HepG2 (cell line): ENCODE measurements around the gene CYP20A1. TPM values are rescaled to one million over a fixed set of nuclear protein-coding genes. Genes with fewer than 3 reads are reported as not detected.
A peak's percentile ranks its signal among the peaks of the same experiment; 100 is the strongest.

ENCODE experiments used
- AHR ChIP-seq: IDR thresholded peaks from 2 replicates; pipeline ENCODE4 v1.6.1; 2018; ENCODE audit warnings: missing genetic modification reagents, missing compliant biosample characterization
- ATF7-NPFF ChIP-seq: sonication (generic); formaldehyde crosslinking; IDR thresholded peaks from 2 replicates; pipeline ENCODE4 v1.8.1; 2023; ENCODE audit warnings: mild to moderate bottlenecking, low read depth, missing genetic modification reagents, moderate library complexity
- GABPB1 ChIP-seq: IDR thresholded peaks from 2 replicates; pipeline ENCODE4 v1.6.1; 2016; ENCODE audit warnings: mild to moderate bottlenecking, missing genetic modification reagents, moderate library complexity, missing compliant biosample characterization
- JUN ChIP-seq: sonication (generic); formaldehyde crosslinking; IDR thresholded peaks from 2 replicates; pipeline ENCODE4 v1.4.0; 2020; ENCODE audit warnings: mild to moderate bottlenecking, missing genetic modification reagents
- KAT7 ChIP-seq: IDR thresholded peaks from 2 replicates; pipeline ENCODE4 v1.6.1; 2018; ENCODE audit warnings: borderline replicate concordance, missing compliant biosample characterization
- MED1 ChIP-seq: sonication (generic); formaldehyde crosslinking; IDR thresholded peaks from 2 replicates; pipeline ENCODE4 v1.4.0; 2020; ENCODE audit warnings: missing genetic modification reagents
- MEIS1 ChIP-seq: sonication (generic); formaldehyde crosslinking; IDR thresholded peaks from 2 replicates; pipeline ENCODE4 v1.9.0; 2021; ENCODE audit warnings: mild to moderate bottlenecking, missing genetic modification reagents, moderate library complexity, borderline replicate concordance
- MXD3 ChIP-seq: IDR thresholded peaks from 2 replicates; pipeline ENCODE4 v1.6.1; 2016; ENCODE audit warnings: mild to moderate bottlenecking, missing biosample characterization, missing genetic modification reagents
- MYC ChIP-seq: sonication (generic); formaldehyde crosslinking; IDR thresholded peaks from 2 replicates; pipeline ENCODE4 v1.9.0; 2021; ENCODE audit warnings: missing genetic modification reagents, borderline replicate concordance
- PCBP2 ChIP-seq: fragments of 200-400 bp; formaldehyde crosslinking; optimal IDR thresholded peaks from 2 replicates; pipeline ENCODE3; 2018; ENCODE audit warnings: low read length, low read depth; ENCODE audit not compliant: poor library complexity, severe bottlenecking
- POLR2A ChIP-seq, 2 experiments: IDR thresholded peaks; 2 replicates each; pipeline ENCODE4 v1.6.1; 2011; ENCODE audit warnings: low read depth in 2 of 2, low read length in 2 of 2, mild to moderate bottlenecking in 1 of 2, moderate library complexity in 1 of 2; ENCODE audit not compliant: insufficient read depth in 1 of 2
- SAP130 ChIP-seq: IDR thresholded peaks from 2 replicates; pipeline ENCODE4 v1.6.1; 2016; ENCODE audit warnings: low read depth
- STAT5B ChIP-seq: sonication (generic); formaldehyde crosslinking; IDR thresholded peaks from 2 replicates; pipeline ENCODE4 v1.4.0; 2020; ENCODE audit warnings: missing genetic modification reagents
- TCF7L2 ChIP-seq: IDR thresholded peaks from 2 replicates; pipeline ENCODE4 v1.6.1; 2011; ENCODE audit warnings: mild to moderate bottlenecking, low read depth, low read length, moderate library complexity
- TEAD3 ChIP-seq: optimal IDR thresholded peaks from 2 replicates; pipeline ENCODE3; 2016; ENCODE audit warnings: borderline replicate concordance
- TRIM22 ChIP-seq: fragments of 450-650 bp; IDR thresholded peaks from 2 replicates; pipeline ENCODE4 v1.6.1; 2017
- ZNF18 ChIP-seq: sonication (generic); formaldehyde crosslinking; IDR thresholded peaks from 2 replicates; pipeline ENCODE4 v1.8.0; 2022; ENCODE audit warnings: mild to moderate bottlenecking, missing genetic modification reagents; ENCODE audit not compliant: insufficient replicate concordance
- ZNF224 ChIP-seq: sonication (generic); formaldehyde crosslinking; IDR thresholded peaks from 2 replicates; pipeline ENCODE4 v1.5.0; 2020; ENCODE audit warnings: mild to moderate bottlenecking, missing genetic modification reagents
- ZNF441 ChIP-seq: sonication (generic); formaldehyde crosslinking; IDR thresholded peaks from 2 replicates; pipeline ENCODE4 v1.7.0; 2021; ENCODE audit warnings: missing genetic modification reagents, borderline replicate concordance
- ZNF646 ChIP-seq: sonication (generic); formaldehyde crosslinking; IDR thresholded peaks from 2 replicates; pipeline ENCODE4 v1.9.0; 2021; ENCODE audit warnings: mild to moderate bottlenecking, missing genetic modification reagents
- ZNF737 ChIP-seq: sonication (generic); formaldehyde crosslinking; IDR thresholded peaks from 2 replicates; pipeline ENCODE4 v1.5.0; 2020; ENCODE audit warnings: missing genetic modification reagents, mild to moderate bottlenecking, borderline replicate concordance
- polyA plus RNA-seq, 8 experiments: library from polyadenylated mRNA; depleted of rRNA in 3 of 8; stranded (reverse) in 7 of 8; unstranded in 1 of 8; fragments of >200 nt; fragmentation: Illumina TruSeq in 4 of 8; extraction: Trizol in 4 of 8; gene quantifications; 2 replicates each; pipeline versions ENCODE4 v1.2.1 to v1.2.3, GENCODE V29; 2011 to 2016; ENCODE audit warnings: low read depth in 4 of 8, missing spikeins in 1 of 8, mixed read lengths in 1 of 8; ENCODE audit not compliant: insufficient read depth in 1 of 8
- total RNA-seq, 5 experiments: library from RNA; depleted of rRNA; stranded (reverse); fragments of >200 nt; fragmentation: Illumina TruSeq; extraction: Trizol; gene quantifications; 2 replicates each; pipeline ENCODE4 v1.2.3, GENCODE V29; 2016; ENCODE audit warnings: low read depth in 1 of 5

The CYP20A1 gene
- total and polyA plus RNA-seq, 2 of the 13 experiments (the other 11 are each of a cell fraction or from before 2014, with no cell fraction given) = 9.6 to 35.3 TPM

GRCh38 chr2:203238704-203239526, at the start of gene CYP20A1 (continued):
- TF ChIP-seq ZNF18 (CRISPR knock-in tag) (peak; percentile 98), ATF7-NPFF (CRISPR knock-in tag) (peak; percentile 95), MED1 (CRISPR knock-in tag) (peak; percentile 73), MYC (CRISPR knock-in tag) (peak; percentile 94), PCBP2 (no peak), TEAD3 (CRISPR knock-in tag) (peak; percentile 68), GABPB1 (CRISPR knock-in tag) (peak; percentile 96), POLR2A (IDR thresholded peaks at IDR 0.05; ENCODE audit: insufficient read depth in 1 of 2, low read depth in 2 of 2, low read length in 2 of 2) (peak; percentile 99), TRIM22 (no peak), KAT7 (CRISPR knock-in tag) (peak; percentile 96), ZNF737 (CRISPR knock-in tag) (peak; percentile 20; the same call in 1 of the 2 replicates), JUN (CRISPR knock-in tag) (no peak), AHR (CRISPR knock-in tag) (peak; percentile 94; the same call in 1 of the 2 replicates), SAP130 (CRISPR knock-in tag) (peak; percentile 91), ZNF646 (CRISPR knock-in tag) (peak; percentile 32; the same call in 1 of the 2 replicates), MEIS1 (CRISPR knock-in tag) (no peak), ZNF224 (peak; percentile 95), STAT5B (CRISPR knock-in tag) (no peak; the same call in 1 of the 2 replicates), MXD3 (CRISPR knock-in tag) (peak; percentile 93), TCF7L2 (no peak), ZNF441 (peak; percentile 80)
